Stimulated activated CD8-positive, alpha-beta memory T cell treated with anti-CD3 and anti-CD28 coated beads, Interleukin-4, amount 100 ng/mL, for 4 hours (primary cell): ENCODE results near the gene HS6ST3.

Source experiments
- DNase-seq, 2 donors: peaks; one replicate each; pipeline ENCODE4 v3.0.0-alpha.2; 2020; ENCODE audit warnings: low read depth in 2 of 2, low spot score in 1 of 2

The HS6ST3 gene

DNA sequence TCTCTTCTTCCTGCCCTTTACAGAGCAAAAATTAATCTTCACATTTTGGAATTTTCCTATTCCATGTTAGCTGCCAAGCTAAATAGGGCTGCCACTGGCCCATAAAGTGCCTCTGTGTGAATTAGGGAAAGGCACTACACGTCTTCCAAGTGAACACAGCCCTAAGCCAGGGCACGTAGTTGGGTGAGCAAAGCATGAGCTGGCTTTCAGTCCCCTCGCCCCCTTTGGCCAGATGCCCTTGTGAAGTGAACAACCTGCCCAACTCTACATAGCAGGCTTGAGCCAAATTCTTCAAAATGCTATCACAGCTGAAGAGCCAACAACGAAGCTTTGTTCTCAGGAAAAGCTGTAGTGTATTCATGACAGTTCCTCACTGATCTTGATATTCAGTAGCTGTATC lies 691.2 kb downstream of the HS6ST3 start:
- DNase-seq, result no peak

DNA sequence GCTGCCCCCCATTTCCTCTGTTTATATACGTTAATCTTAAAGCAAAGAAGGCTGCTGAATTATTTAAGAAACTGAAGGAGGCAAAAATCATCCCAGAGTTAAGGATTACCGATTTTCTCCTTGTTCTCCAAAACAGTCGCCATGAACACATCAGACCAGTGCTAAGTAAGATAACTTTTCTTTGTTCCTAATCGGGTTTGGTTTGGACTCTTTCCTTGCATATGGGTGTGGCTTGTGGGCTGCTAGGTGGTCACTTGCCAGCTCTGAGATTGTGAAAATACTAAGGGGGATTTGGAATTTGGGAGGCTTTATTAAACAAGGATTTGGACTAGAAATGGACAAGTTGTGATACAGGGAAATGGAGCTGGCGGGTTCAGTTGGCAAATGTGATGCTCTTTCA lies 692.3 kb downstream of the HS6ST3 start:
- no peak for DNase-seq

DNA sequence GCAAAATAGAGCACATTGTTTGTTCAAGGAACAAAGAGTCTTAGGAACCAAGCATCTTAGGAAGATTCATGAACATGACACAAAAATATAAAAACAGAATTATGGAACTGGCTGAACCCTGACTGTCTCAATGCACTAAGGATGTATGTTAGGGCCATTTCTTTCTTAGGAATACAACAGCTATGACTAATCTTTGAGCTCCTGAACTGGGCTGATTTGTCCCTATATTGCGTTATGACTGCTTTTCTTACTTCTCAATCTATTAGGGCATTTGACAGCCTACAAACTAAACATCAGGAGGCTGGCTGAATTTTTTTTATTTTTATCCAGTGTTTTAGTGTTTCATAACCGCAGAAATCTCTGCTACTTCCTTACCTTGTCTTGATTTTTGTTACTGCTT lies 693.1 kb downstream of the HS6ST3 start:
- DNase-seq, result no peak

DNA sequence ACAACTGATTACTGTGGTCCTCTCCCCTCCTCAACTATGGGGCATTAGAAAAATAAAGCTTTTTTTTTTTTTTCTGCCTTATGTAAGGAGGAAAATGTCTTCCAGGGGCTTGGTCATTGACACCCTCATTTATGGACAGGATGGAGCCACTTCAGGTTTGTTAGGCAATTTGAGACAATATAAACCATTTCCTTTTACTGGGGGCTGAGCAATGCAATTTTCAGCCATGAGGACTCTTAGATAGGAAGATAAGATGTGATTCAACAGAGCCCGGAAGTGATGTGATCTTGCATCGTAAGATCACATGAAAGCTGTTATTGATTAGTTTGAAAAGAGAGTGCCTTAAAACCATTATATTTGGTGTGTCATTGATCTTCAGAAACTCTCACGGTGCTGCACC lies 693.6 kb downstream of the HS6ST3 start:
- DNase-seq, result no peak

DNA sequence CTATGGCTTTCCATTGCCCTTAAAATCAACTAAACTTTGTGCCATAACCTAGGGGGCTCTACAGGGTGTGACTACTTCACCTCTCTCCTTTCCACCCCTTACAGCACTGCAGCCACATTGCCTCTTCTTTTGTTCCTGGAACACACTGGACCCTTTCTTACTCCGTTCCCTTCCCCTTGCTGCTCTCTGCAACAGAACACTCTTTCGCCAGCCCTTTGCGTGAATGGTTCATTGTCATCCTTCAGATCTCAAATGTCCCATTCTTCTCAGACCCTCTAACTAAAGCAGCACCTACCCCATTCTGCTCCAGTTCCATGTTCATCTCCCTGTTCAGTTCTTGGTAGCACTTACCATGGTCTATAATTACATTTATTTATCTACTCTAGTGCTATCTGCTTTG lies 696.1 kb downstream of the HS6ST3 start:
- no peak for DNase-seq

DNA sequence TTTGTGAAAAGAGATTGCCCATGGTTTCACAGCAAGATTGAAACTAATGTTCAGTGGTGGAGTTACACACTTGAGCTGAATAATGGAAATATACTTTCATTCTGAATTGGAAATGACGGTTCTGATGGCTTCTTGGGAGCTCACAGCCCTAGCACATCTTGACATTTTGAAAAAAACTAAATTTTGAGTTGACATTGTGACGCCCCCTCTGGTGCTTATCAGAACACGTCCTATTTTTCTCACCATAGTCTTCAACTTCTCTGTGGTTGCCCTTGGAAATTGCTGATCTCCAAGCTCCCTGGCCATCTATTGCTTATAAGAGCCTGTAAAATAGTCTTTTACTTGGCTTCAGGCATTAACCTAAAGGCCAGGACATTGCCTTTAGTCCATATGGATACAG lies 702.3 kb downstream of the HS6ST3 start:
- no peak for DNase-seq

DNA sequence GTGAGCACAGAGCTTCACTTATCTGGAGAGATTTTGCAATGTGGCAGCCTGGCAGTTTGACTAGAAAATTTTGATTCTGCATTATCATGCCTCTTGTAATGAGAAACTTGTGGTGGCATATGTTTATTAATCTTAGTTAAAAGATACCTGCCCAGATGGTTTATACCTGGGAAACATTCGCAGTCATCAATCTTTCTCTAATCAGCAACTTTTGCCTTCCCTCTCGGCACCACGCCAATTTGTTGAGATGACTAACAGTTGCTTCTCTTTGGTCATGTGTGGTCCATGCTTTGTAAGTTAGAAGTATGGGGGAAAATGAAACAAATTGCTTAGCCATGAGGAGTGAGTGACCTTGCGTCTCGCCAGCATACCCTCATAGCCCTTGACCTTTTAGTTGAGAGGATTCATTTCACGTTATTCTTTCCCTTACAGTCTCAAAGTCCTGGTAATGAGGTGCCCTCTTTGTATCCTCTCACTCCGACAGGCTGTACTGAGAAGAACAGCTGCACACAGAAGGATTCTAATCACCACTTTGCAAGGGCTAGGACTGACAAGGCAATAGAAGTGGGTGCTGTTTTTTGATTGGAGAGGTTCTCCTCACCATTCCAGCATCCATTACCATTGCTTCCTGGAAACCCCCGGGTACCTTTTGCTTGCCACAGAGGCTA lies 703.0 kb downstream of the HS6ST3 start:
- no peak for DNase-seq

DNA sequence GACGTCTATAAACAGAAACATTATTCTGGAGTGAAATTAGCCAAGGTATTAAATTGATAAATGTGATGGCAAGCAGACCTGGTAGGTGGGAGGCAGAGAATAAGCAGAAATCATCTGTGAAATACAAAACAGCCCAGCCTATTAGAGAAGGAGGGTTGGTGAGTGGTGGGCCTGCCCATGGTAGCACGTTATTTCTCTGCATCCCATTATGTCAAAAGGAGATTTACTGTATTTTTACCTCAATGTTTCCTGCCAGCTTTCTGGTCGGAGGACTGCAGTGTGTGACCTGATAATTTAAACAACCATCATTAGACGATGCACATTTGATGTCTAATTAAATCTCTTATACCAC lies 703.5 kb downstream of the HS6ST3 start:
- no peak for DNase-seq

DNA sequence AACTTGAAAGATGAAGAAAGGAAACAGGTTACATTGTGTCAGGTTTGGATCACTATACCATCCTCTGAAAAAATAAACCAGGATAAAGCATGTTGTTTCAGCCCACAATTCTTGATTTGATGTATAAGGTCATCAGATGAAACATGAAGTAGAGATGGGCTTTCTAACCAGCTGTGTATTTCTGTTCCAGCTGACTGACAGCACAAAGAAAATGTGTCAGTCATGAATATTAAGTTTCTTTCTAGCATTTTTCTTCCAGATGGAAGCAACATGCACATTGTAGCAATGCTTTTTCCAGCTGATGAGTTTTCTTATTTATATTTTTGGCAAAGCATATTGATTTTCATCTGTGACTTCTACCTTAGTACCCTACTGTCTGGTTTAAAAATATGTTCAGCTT lies 704.8 kb downstream of the HS6ST3 start:
- no peak for DNase-seq

DNA sequence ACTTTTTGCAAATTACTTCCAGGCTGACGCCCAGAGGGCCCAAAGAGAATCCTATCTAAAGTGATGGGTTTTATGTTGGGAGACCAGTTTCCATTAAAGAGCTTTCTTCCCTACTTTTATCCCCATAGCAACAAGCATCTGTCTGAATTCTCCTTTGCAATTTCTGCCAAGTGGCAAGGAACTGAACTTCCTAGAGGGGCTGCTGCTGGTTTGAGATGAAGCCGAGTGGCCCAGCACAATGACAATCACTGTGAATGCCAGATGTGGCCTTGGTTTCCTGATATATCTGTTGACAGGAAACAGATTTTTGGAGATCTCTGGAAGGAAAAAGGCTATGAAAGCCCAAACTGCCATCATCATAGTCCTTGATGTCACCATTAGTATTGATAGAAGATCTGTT lies 705.8 kb downstream of the HS6ST3 start:
- DNase-seq, result no peak

DNA sequence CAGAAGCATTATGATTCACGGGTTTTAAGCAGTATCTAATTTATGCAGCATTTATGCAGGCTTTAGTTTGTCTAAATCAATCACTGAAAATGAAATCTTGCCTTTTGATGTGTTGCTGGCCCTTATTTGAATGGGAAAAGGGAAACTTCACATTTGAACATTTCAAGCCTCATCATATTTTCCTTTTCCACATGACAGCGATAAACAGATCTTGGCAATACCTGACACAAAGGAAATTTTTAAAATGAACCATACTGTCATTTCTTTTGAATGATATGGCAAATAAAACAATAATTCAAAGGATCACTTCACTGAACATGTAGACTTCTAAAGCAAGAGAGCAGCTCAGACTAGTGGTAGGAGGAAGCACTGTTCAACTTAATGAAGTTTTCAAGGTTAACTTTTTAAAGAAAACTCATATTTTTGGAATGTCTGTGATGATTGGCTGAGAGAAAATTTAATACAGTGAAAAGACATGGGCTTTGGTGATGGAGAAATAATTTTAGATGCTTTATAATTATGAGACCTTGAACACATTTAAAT lies 706.3 kb downstream of the HS6ST3 start:
- DNase-seq, result no peak

DNA sequence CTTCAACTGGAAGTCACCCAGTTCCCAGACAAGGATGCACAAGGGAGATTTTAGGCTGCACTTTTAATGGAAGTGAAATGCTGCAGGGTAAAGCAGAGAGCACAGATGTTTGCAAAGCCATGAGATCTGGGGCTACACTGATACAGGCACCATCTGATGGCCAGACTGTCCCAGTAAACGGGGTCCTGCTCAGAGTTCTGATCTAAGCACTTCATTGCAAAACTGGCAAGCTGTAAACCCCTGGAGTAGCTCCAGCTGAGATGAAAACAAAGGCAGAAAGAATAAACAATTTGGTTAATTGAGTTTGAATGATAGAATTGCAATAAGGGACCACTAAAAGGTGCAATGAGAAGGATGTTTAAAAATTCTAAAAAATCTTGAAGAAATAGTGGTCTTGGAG lies 707.2 kb downstream of the HS6ST3 start:
- DNase-seq, result no peak

DNA sequence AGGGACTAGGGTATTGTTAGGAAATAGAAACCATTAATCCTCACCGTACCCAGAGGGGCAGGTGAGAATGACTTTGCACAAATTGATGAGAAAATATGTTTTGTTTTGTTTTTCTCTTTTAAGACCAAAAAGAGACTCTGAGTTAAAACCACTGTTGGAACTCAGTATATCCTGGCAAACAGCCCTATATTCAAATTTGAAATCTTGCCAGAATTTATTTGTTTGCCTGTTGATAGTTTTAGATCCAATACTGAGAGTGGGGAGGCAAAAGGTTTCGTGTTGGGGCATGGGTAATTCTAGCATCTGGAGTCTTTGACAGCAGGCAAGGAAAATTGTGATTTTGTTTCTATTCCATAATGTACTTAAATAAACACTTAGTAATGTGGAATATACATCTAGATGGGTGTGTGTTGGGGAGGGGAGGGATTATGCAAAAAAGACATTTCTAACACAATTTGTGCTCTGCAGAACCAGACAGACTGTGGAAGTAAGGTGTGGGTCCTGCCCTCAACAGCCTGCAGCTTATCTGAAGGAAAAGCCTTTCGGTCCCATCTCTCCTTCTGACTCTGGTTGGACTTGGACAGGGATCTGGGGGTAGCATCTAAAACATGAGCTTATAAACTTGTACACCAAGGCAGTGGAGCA lies 713.7 kb downstream of the HS6ST3 start:
- no peak for DNase-seq

DNA sequence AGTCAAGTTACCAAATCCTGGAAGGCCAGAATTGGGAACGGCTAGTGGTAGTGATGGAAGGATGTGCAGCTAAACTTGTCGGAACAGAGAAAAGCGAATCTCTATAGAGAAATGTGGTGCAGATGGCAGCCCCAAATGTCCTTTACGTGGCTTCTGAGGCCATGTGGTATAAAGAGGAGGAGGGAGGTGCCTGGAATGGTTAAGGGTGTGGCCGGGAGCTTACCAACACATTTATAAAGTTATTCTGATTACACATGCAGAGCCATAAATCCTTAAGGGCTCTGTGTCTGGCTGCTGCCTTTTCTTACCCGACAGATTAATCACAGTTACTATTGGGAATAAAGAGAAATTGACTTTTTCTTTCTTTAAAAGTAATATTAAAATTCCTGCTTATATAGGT lies 714.3 kb downstream of the HS6ST3 start:
- no peak for DNase-seq

DNA sequence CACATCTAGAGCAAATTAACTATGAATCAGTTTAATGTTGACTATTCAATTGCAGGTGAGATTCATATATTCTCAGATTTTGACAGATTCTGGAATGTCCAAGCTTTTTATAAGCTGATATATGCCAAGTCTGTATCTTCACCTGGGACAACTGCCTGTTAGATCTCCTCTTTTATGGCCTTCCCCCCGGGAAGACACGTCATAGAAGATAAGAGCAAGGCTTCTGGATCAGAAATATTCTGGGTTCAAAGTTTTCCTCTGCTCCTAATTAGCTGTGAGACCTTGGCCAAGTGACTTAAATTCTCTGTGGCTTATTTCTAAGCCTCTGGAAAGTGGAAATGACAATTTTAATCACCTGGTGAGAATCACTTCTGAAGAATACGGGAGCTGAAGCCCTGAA lies 716.8 kb downstream of the HS6ST3 start:
- DNase-seq, result no peak

DNA sequence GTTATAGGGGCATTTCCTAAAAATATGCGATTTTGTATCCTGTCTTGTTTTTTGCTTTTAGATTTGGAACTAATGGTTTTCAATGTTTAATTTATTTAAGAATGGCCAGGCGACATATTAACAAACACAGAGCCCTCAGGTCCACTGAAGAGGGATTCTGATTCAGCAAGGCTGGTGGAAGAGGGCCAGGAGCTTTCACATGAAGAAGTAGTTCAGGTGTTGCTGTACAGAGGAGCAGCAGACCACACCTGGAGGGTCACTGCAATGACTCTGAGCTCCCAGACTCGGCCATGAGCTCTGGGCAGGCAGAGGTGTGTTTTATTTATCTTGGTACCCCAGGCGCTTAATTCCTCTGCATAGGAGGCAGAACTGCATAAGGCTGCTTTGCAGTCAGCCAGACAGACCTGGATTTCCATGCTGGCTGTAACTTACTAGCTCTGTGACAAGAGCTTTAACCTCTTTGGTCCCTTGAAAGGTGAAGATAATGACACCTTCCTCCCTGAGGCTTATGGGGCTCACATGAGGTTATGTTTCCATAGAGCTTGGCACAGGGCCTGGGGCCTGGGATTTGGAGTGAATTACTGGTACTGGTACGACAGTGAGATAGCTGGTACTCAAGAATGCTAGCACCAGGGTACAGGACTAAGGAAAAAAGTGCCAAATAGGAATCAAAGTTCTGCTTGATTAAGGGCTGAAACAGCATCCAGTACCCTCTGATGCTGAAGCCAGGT lies 719.6 kb downstream of the HS6ST3 start:
- no peak for DNase-seq

DNA sequence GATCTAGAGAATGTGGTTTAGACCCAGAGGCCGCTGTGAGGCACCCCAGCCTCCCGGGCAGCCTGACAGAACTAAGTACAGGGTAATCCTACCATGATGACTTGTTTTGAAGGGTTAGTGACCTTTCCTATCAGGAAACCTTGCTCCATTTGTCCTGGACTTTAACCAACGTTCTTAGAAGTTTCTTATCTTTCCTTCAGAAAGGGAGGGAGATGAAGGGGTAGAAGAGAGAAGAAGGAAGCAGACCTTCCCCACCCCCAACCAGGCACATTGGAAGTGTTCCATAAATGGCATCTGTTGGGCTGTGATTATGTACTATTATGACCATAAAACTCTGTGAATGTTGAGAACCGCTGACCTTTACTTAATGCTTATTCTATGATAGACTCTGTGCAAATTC lies 720.2 kb downstream of the HS6ST3 start:
- DNase-seq, result no peak

DNA sequence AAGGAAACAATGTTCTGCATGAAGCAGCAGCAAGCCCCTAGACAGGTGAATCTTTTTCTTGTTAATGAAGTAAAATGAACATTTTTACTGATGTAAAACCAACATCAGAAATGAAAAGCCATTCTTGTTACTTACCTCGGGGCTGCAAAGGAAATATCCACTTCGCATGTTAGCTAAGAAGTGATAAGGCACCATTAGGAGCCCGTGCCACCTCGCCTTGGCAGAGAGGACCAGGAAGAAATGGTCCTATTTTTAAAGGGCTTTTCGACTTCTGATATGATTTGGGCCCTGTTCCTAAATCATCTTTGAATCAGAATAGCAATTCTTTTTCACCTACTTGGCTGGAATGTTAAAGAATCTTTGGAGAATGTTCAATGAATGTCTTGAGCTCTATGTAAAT lies 721.1 kb downstream of the HS6ST3 start:
- DNase-seq, result no peak

DNA sequence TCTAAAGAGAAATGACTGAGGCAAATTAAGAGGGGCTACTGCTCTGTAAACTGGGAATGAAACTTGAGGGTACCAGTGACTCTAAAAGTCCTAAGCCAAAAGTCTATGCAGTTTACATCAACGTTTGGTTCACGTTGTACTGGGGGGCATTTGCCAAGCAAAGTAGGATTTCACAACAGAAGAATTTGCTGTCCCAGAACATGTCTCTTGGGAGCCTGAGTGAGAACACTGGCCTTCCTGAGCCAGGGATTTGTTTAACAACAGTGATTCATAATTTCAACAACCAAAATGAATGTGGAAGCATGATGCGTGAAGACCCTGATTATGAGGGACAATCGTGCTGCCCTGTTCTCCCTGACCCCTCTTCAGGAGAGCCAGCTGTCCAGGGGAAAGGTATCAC lies 726.4 kb downstream of the HS6ST3 start:
- DNase-seq, result no peak

DNA sequence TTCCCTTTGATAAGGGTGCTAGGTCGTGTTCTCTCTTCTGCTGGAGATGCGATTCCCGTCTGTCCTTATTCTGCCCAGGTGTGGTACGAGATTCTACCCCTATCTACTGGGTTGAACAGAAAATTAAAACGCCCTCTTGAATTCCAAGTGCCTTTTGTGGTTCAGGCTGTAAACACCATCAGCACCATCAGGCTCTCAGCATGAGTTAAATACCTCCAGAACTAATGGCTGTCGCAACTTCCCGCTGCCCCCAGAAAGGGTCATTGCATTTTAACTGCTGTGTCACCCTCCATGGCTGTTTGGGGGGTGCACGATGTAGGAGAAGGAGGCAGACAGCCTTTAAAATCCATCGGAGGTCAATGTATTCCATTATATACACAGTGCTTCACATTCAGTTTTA lies 727.0 kb downstream of the HS6ST3 start:
- no peak for DNase-seq

DNA sequence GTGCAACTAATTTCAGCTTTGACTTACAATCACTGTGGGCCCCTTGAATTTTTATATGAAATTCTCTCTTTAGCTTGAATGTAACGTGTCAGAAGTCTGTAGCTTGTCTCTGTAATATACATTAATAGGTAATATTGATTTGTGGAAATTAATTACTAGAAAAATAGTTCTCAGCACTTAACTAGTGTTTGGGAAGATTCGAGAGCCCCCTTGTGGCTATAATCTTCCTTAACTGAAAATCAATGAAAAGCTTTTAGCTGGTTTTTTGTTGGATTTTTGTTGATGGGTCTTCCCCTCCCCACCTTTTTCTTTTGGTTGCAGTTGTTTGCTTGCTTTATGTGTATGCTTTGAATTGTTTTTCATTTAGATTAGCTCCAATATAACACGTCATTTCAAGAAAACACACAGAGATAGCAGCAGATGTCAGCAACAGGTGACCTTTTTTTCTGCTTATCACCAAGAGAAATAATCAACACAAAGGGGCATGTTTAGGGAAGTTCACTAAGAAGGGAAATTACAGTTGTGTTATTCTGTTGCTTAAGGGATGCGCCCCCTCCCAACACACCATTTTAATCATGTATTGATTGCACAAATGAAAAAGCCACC lies 727.5 kb downstream of the HS6ST3 start:
- no peak for DNase-seq

DNA sequence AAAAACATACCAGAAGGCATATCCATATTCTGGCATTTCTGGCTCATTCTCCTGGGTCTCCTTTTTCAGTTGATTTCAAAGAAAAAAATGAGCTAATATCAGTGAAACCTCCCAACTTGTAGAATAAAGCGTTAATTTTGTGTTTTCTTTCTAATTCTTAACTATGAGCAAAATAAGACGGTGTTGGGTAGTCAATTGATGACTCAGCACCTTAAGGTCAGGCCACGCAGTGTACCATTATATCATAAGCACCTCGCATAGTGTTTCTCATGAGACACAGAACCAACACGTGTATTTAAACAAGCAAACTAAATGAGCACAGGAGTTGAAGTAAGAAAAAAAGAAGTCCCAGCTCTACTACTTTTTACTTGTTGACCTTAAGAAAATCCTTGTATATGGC lies 729.5 kb downstream of the HS6ST3 start:
- no peak for DNase-seq
